Measurements from ENCODE around the gene SEMA4G. TPM values are rescaled to one million over a fixed set of nuclear protein-coding genes. Genes with fewer than 3 reads are reported as not detected.
A peak's percentile ranks its signal among the peaks of the same experiment; 100 is the strongest.

SEMA4G gene
- total RNA-seq, 1 experiment from 2014 or later, result 8.5 TPM

GRCh38 chr10:100934084-100934659, 35.1 kb upstream of the SEMA4G start:
- H4K20me1 ChIP-seq (ENCODE audit: control insufficient read depth, insufficient read depth, insufficient read length), result no peaks in the 10 kb centered on the region
- H2AK5ac ChIP-seq (ENCODE audit: insufficient read length, low read length), result no peak overlapping the region
- Mint-ChIP-seq H3K4me3 (no peak overlapping the region), H3K36me3 (ENCODE audit: insufficient read depth in 1 of 3, low read depth in 3 of 3) (peaks cover 12 to 49% (median 37%) of the 10 kb centered on the region in 3 experiments; a peak in 6 of 7 replicates), H3K27ac (no peak overlapping the region), H3K27me3 (ENCODE audit: low read depth) (no peaks in the 10 kb centered on the region), H3K4me1 (no peaks in the 10 kb centered on the region), H3K9me3 (no peaks in the 10 kb centered on the region)
- H3K23me2 ChIP-seq (ENCODE audit: insufficient read length, low read depth, low read length, poor library complexity, severe bottlenecking), result no peaks in the 10 kb centered on the region
- no peak overlapping the region for H2BK15ac ChIP-seq (ENCODE audit: low read depth, low read length)
- no peaks in the 10 kb centered on the region for H3K79me1 ChIP-seq (ENCODE audit: insufficient read depth, low read depth, low read length, poor library complexity, severe bottlenecking)
- no peaks in the 10 kb centered on the region for H3K27me3 ChIP-seq (ENCODE audit: insufficient read depth, low read length)
- H3K14ac ChIP-seq (ENCODE audit: insufficient read depth, low read length), result no peak overlapping the region
- H3K79me2 ChIP-seq (ENCODE audit: insufficient read depth, low read length), result no peaks in the 10 kb centered on the region
- H3K4me2 ChIP-seq (ENCODE audit: insufficient read depth, insufficient read length, low read length), result no peak overlapping the region
- H2BK5ac ChIP-seq (ENCODE audit: insufficient read length, low read length), result no peak overlapping the region
- no peaks in the 10 kb centered on the region for H3K4me1 ChIP-seq (ENCODE audit: insufficient read depth, low read length)
- H2BK12ac ChIP-seq (ENCODE audit: insufficient read length, low read depth, low read length), result no peak overlapping the region
- peak; percentile 72 for TF ChIP-seq CTCF (conservative IDR thresholded peaks at IDR 0.05)
- H3K9me3 ChIP-seq (ENCODE audit: control insufficient read depth, low read depth, low read length), result no peaks in the 10 kb centered on the region
- WGBS (ENCODE audit: extremely low coverage, insufficient read length, low lambda C conversion rate), result no CpG with 5 or more reads among the region's 3 CpGs
- H4K91ac ChIP-seq (ENCODE audit: insufficient read length, low read depth, low read length), result no peak overlapping the region
- H2BK20ac ChIP-seq (ENCODE audit: low read depth, low read length, poor library complexity, severe bottlenecking), result no peak overlapping the region
- no peak overlapping the region for H3K9ac ChIP-seq (ENCODE audit: extremely low read depth, insufficient read length, low read length)
- no peak overlapping the region for H3K27ac ChIP-seq (ENCODE audit: insufficient read length, low read depth, low read length)
- no peak overlapping the region for H3K4ac ChIP-seq (ENCODE audit: low read depth, low read length)
- H2AFZ ChIP-seq (ENCODE audit: low read length), result no peak overlapping the region
- H3T11ph ChIP-seq (ENCODE audit: low read length), result no peak overlapping the region
- no peak overlapping the region for H3K23ac ChIP-seq (ENCODE audit: insufficient read length, low read depth, low read length)
- no peak overlapping the region for H4K5ac ChIP-seq (ENCODE audit: insufficient read length, low read depth, low read length)
- no peak overlapping the region for H3K56ac ChIP-seq (ENCODE audit: insufficient read length, low read depth, low read length)
- H3K18ac ChIP-seq (ENCODE audit: insufficient read length, low read depth, low read length), result no peak overlapping the region
- no peak overlapping the region for H2BK120ac ChIP-seq (ENCODE audit: low read depth, low read length, poor library complexity, severe bottlenecking)
- no peak for DNase-seq
- no peak overlapping the region for H4K8ac ChIP-seq (replicated peaks; ENCODE audit: insufficient read length, low read depth, low read length)
